Testis (tissue), 2 donors: ENCODE measurements around the gene LCK.

Experiments used
- CTCF ChIP-seq, 3 experiments: fragments of 450-650 bp in 2 of 3; fragments of 200-600 bp in 1 of 3; sonication (generic) in 1 of 3; IDR thresholded peaks; one replicate each; pipeline ENCODE4 v1.5.1; 2016 to 2019; ENCODE audit warnings: antibody characterized with exemption in 3 of 3, mild to moderate bottlenecking in 2 of 3, moderate library complexity in 1 of 3
- POLR2A ChIP-seq: fragments of 450-650 bp; IDR thresholded peaks from one replicate; pipeline ENCODE4 v1.6.1; 2017; ENCODE audit warnings: antibody characterized with exemption, mild to moderate bottlenecking, moderate library complexity

GRCh38 chr1:32250893-32251716 lies at the start of gene LCK:
- TF ChIP-seq CTCF (IDR thresholded peaks at IDR 0.05) (no peak), POLR2A (no peak)
